H1 (cell line): ENCODE results near the gene TRAM1L1. TPM values are rescaled to one million over a fixed set of nuclear protein-coding genes. Genes with fewer than 3 reads are reported as not detected.

Experiments used
- CTCF ChIA-PET: fragments of 300-600 bp; sonication (Branson Sonifier 250); formaldehyde crosslinking; loops from one replicate; lab custom pipeline; 2021; ENCODE audit not compliant: partially characterized antibody; lab: Charles Lee
- POLR2A ChIA-PET: fragments of 300-600 bp; sonication (Branson Sonifier 250); formaldehyde crosslinking; loops from one replicate; lab custom pipeline; 2021; ENCODE audit warnings: inconsistent platforms; ENCODE audit not compliant: partially characterized antibody; lab: Charles Lee
- DNase-seq, 2 experiments: peaks; one replicate each; pipeline versions ENCODE4 v3.0.0 to v3.0.0-alpha.2; 2010 to 2022; ENCODE audit warnings: low spot score in 2 of 2, low read depth in 1 of 2, mixed read lengths in 1 of 2
- FAIRE-seq: peaks from 2 replicates; lab custom pipeline; 2011; peaks lifted over from hg19 to GRCh38; lab: Jason Lieb, UNC
- H2AFZ ChIP-seq: 2 replicates; pipeline ENCODE4 v1.8.1; 2012; ENCODE audit warnings: low read length, inconsistent platforms
- H2AK5ac ChIP-seq: 2 replicates; pipeline ENCODE4 v1.6.1; 2013; ENCODE audit warnings: low read depth, low read length
- H2BK120ac ChIP-seq: replicated peaks from 2 replicates; pipeline ENCODE3; 2013; ENCODE audit warnings: low read depth, low read length, inconsistent platforms
- H2BK12ac ChIP-seq: 2 replicates; pipeline ENCODE4 v1.6.1; 2013; ENCODE audit warnings: low read depth, low read length
- H2BK15ac ChIP-seq: 2 replicates; pipeline ENCODE4 v1.6.1; 2013; ENCODE audit warnings: low read length
- H2BK20ac ChIP-seq: 2 replicates; pipeline ENCODE4 v1.6.1; 2013; ENCODE audit warnings: low read length
- H2BK5ac ChIP-seq: 2 replicates; pipeline ENCODE4 v1.6.1; 2013; ENCODE audit warnings: low read depth, low read length
- H3K14ac ChIP-seq: 2 replicates; pipeline ENCODE4 v1.6.1; 2013; ENCODE audit warnings: inconsistent platforms; ENCODE audit not compliant: insufficient read length
- H3K18ac ChIP-seq: 2 replicates; pipeline ENCODE4 v1.6.1; 2013; ENCODE audit warnings: low read length; ENCODE audit errors: extremely low read depth
- H3K23ac ChIP-seq: 2 replicates; pipeline ENCODE4 v1.6.1; 2013; ENCODE audit warnings: inconsistent platforms; ENCODE audit not compliant: insufficient read length
- H3K23me2 ChIP-seq: 2 replicates; pipeline ENCODE4 v1.6.1; 2013; ENCODE audit warnings: low read depth, low read length
- H3K27ac ChIP-seq: 2 replicates; pipeline ENCODE4 v1.6.1; 2011; ENCODE audit warnings: low read depth, low read length, inconsistent platforms
- H3K27me3 ChIP-seq, 4 experiments: replicated peaks in 1 of 4; 1 replicate in 1 of 4; 2 replicates in 3 of 4; pipeline versions ENCODE4 v1.6.1 to v1.8.1; 2011 to 2013; ENCODE audit warnings: low read length in 3 of 4, mild to moderate bottlenecking in 3 of 4, inconsistent platforms in 2 of 4, mixed read lengths in 2 of 4, moderate library complexity in 1 of 4; ENCODE audit not compliant: control insufficient read depth in 3 of 4, insufficient read depth in 3 of 4; ENCODE audit errors: extremely low read depth in 1 of 4
- H3K36me3 ChIP-seq, 4 experiments: 2 replicates each; pipeline versions ENCODE4 v1.6.1 to v1.8.1; 2011 to 2013; ENCODE audit warnings: mild to moderate bottlenecking in 4 of 4, low read length in 3 of 4, moderate library complexity in 2 of 4, control low read depth in 1 of 4, inconsistent platforms in 1 of 4; ENCODE audit not compliant: insufficient read depth in 4 of 4, control insufficient read depth in 2 of 4
- H3K4ac ChIP-seq: replicated peaks from 2 replicates; pipeline ENCODE3; 2013; ENCODE audit warnings: low read length, low read depth, mixed read lengths, inconsistent platforms; ENCODE audit not compliant: insufficient read length
- H3K4me1 ChIP-seq, 4 experiments: replicated peaks in 1 of 4; 1 replicate in 1 of 4; 2 replicates in 3 of 4; pipeline versions ENCODE4 v1.6.1 to v1.8.1; 2011 to 2013; ENCODE audit warnings: low read length in 3 of 4, inconsistent platforms in 2 of 4, mixed read lengths in 1 of 4; ENCODE audit not compliant: insufficient read depth in 4 of 4, control insufficient read depth in 3 of 4
- H3K4me2 ChIP-seq, 2 experiments: 2 replicates each; pipeline versions ENCODE4 v1.6.1 to v1.8.1; 2011 to 2013; ENCODE audit warnings: low read depth in 2 of 2, low read length in 2 of 2, control low read depth in 1 of 2, inconsistent platforms in 1 of 2, mild to moderate bottlenecking in 1 of 2; ENCODE audit not compliant: insufficient read depth in 1 of 2
- H3K4me3 ChIP-seq, 4 experiments: fragments of 200-600, 300-600 bp in 1 of 4; sonication (generic), shearing (Covaris generic), sonication (Bioruptor Twin) in 1 of 4; 2 replicates each; pipeline versions ENCODE4 v1.5.1 to v1.8.1; 2011 to 2016; ENCODE audit warnings: low read length in 4 of 4, low read depth in 3 of 4, control low read depth in 2 of 4, inconsistent platforms in 2 of 4, mild to moderate bottlenecking in 2 of 4, mixed read lengths in 1 of 4, moderate library complexity in 1 of 4; ENCODE audit not compliant: insufficient read depth in 2 of 4; ENCODE audit errors: extremely low read depth in 1 of 4
- H3K56ac ChIP-seq: replicated peaks from 2 replicates; pipeline ENCODE3; 2013; ENCODE audit warnings: low read depth, mild to moderate bottlenecking, mixed read lengths, low read length, inconsistent platforms; ENCODE audit not compliant: insufficient read length
- H3K79me1 ChIP-seq: 2 replicates; pipeline ENCODE4 v1.6.1; 2013; ENCODE audit warnings: low read depth, low read length, control low read depth
- H3K79me2 ChIP-seq, 2 experiments: 2 replicates each; pipeline versions ENCODE4 v1.6.1 to v1.8.1; 2012 to 2013; ENCODE audit warnings: low read length in 2 of 2, mild to moderate bottlenecking in 2 of 2, inconsistent platforms in 1 of 2; ENCODE audit not compliant: insufficient read depth in 2 of 2, control insufficient read depth in 1 of 2
- H3K9ac ChIP-seq, 4 experiments: replicated peaks in 1 of 4; 1 replicate in 1 of 4; 2 replicates in 3 of 4; pipeline versions ENCODE4 v1.6.1 to v1.8.1; 2011 to 2013; ENCODE audit warnings: low read depth in 3 of 4, low read length in 3 of 4, control low read depth in 2 of 4, mild to moderate bottlenecking in 2 of 4, moderate library complexity in 2 of 4, inconsistent platforms in 1 of 4; ENCODE audit errors: extremely low read depth in 1 of 4
- H3K9me3 ChIP-seq, 2 experiments: 2 replicates each; pipeline versions ENCODE4 v1.6.1 to v1.8.1; 2012 to 2013; ENCODE audit warnings: mild to moderate bottlenecking in 2 of 2, moderate library complexity in 2 of 2, control low read depth in 1 of 2, inconsistent platforms in 1 of 2, low read depth in 1 of 2, low read length in 1 of 2, mixed read lengths in 1 of 2; ENCODE audit not compliant: insufficient read depth in 2 of 2
- H4K20me1 ChIP-seq, 2 experiments: replicated peaks in 1 of 2; 2 replicates each; pipeline versions ENCODE3 to v1.8.1; 2011 to 2013; ENCODE audit warnings: inconsistent platforms in 2 of 2, low read length in 2 of 2, mild to moderate bottlenecking in 1 of 2; ENCODE audit not compliant: insufficient read depth in 2 of 2, control insufficient read depth in 1 of 2
- H4K5ac ChIP-seq: 2 replicates; pipeline ENCODE4 v1.6.1; 2013; ENCODE audit warnings: low read length, low read depth, mixed read lengths, inconsistent platforms; ENCODE audit not compliant: insufficient read length
- H4K8ac ChIP-seq: 2 replicates; pipeline ENCODE4 v1.8.0; 2013; ENCODE audit warnings: mild to moderate bottlenecking, moderate library complexity, low read length, inconsistent platforms; ENCODE audit not compliant: insufficient read depth; ENCODE audit errors: extremely low read depth
- H4K91ac ChIP-seq: replicated peaks from 2 replicates; pipeline ENCODE3; 2013; ENCODE audit warnings: low read length, mixed read lengths, inconsistent platforms; ENCODE audit not compliant: insufficient read length
- BACH1 ChIP-seq: IDR thresholded peaks from 2 replicates; pipeline ENCODE4 v1.6.1; 2012; ENCODE audit warnings: low read length, improper control_type of control experiment
- CBX8 ChIP-seq: fragments of 300-800, 300-1000 bp; sonication (generic); IDR thresholded peaks from 2 replicates; pipeline ENCODE4 v1.7.1; 2016; ENCODE audit warnings: low read depth, low read length, borderline replicate concordance
- CREB1 ChIP-seq: IDR thresholded peaks from 2 replicates; pipeline ENCODE4 v1.6.1; 2012; ENCODE audit warnings: inconsistent platforms
- EP300 ChIP-seq, 2 experiments: IDR thresholded peaks; 1 replicate in 1 of 2; 2 replicates in 1 of 2; pipeline ENCODE4 v1.6.1; 2011 to 2012; ENCODE audit warnings: low read depth in 2 of 2, low read length in 2 of 2, mild to moderate bottlenecking in 2 of 2, borderline replicate concordance in 1 of 2, inconsistent platforms in 1 of 2, moderate library complexity in 1 of 2
- GABPA ChIP-seq: IDR thresholded peaks from 2 replicates; pipeline ENCODE4 v1.6.1; 2011; ENCODE audit warnings: mild to moderate bottlenecking, low read length, moderate library complexity, borderline replicate concordance; ENCODE audit not compliant: insufficient read depth
- HDAC6 ChIP-seq: IDR thresholded peaks from one replicate; pipeline ENCODE4 v1.7.1; 2012; ENCODE audit warnings: low read depth, mild to moderate bottlenecking, inconsistent platforms, low read length, moderate library complexity
- KDM5A ChIP-seq: fragments of 200-600 bp; IDR thresholded peaks from 2 replicates; pipeline ENCODE4 v1.7.1; 2012; ENCODE audit warnings: mild to moderate bottlenecking, low read length, inconsistent platforms, mixed read lengths
- POLR2A ChIP-seq, 2 experiments: IDR thresholded peaks; 1 replicate in 1 of 2; 2 replicates in 1 of 2; pipeline ENCODE4 v1.6.1; 2011; ENCODE audit warnings: low read depth in 2 of 2, low read length in 2 of 2, mild to moderate bottlenecking in 2 of 2; ENCODE audit errors: control extremely low read depth in 1 of 2
- SIRT6 ChIP-seq: IDR thresholded peaks from one replicate; pipeline ENCODE4 v1.7.1; 2012; ENCODE audit warnings: low read length, inconsistent platforms
- SP2 ChIP-seq: IDR thresholded peaks from 2 replicates; pipeline ENCODE4 v1.6.1; 2012; ENCODE audit warnings: mild to moderate bottlenecking, low read length, inconsistent platforms
- SP4 ChIP-seq: IDR thresholded peaks from 2 replicates; pipeline ENCODE4 v1.6.1; 2012; ENCODE audit warnings: low read length, inconsistent platforms
- TAF1 ChIP-seq: IDR thresholded peaks from 2 replicates; pipeline ENCODE4 v1.6.1; 2011; ENCODE audit warnings: mild to moderate bottlenecking, low read depth, low read length
- WGBS, 2 experiments: shearing (Covaris generic) in 1 of 2; methylation state at CpG; one replicate each; pipeline versions ENCODE4 v1.1.6 to v1.1.7; 2013 to 2015; ENCODE audit warnings: low lambda C conversion rate in 2 of 2, mixed read lengths in 2 of 2, inconsistent platforms in 1 of 2, low coverage in 1 of 2, missing lambda C conversion rate in 1 of 2; ENCODE audit not compliant: insufficient replicate concordance in 2 of 2, insufficient coverage in 1 of 2, insufficient read length in 1 of 2; ENCODE audit errors: extremely low coverage in 1 of 2, missing lambda C conversion rate in 1 of 2; 5-methylcytosine and 5-hydroxymethylcytosine counted together
- polyA plus RNA-seq, 7 experiments: library from polyadenylated mRNA; depleted of rRNA in 3 of 7; stranded (reverse) in 5 of 7; unstranded in 2 of 7; fragments of >200 nt in 5 of 7; fragments of 200-250 nt in 2 of 7; gene quantifications; 1 replicate in 5 of 7; 2 replicates in 1 of 7; 4 replicates in 1 of 7; pipeline versions ENCODE4 v1.2.1 to v1.2.3, GENCODE V29; 2011 to 2013; ENCODE audit warnings: missing spikeins in 2 of 7, mixed read lengths in 2 of 7
- total RNA-seq: library from RNA; stranded (reverse); fragmentation: NEBNext Ultra II Directional; extraction: Animal tissue kit (Norgen Biotek cat#: 25700); gene quantifications from 2 replicates; pipeline ENCODE4 v1.2.1, GENCODE V29; 2021
- TF ChIP-seq, protein P1 (sequence below), 3 experiments: IDR thresholded peaks; 1 replicate in 2 of 3; 2 replicates in 1 of 3; pipeline versions ENCODE4 v1.5.1 to v1.6.1; 2011; ENCODE audit warnings: low read length in 3 of 3, mild to moderate bottlenecking in 3 of 3, inconsistent platforms in 2 of 3, low read depth in 1 of 3, moderate library complexity in 1 of 3; ENCODE audit not compliant: insufficient read depth in 1 of 3; ENCODE audit errors: control extremely low read depth in 1 of 3

The TRAM1L1 gene
- total and polyA plus RNA-seq, 2 of the 8 experiments (the other 6 are each of a cell fraction or from before 2014, with no cell fraction given): 0.94 to 1.5 TPM

DNA sequence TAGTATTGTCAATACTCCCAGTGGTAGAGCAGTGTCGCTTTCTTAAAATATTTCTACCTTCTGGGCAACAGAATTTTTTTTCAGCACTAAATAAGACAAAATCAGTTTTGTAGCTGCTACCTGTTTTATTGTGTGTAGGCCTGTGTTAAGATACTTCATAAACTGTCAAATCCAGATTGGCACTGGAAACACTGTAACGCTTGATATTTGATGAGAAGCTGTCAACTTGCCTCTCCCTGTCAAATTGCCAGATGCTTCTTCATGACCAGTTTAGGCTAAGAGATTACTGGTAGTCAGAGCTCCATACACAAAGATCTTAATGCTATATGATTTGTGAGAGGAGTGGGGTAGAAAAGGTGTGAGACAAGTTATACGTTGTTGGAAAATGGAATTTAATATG is 17.3 kb downstream of the TRAM1L1 start:
- no peak overlapping the region for H4K91ac ChIP-seq
- H2BK5ac ChIP-seq: no peak overlapping the region
- ChIA-PET CTCF (interaction anchor here (1.1 kb wide), 1 partner anchor 9 kb away, joined by 3 read pairs; no protein-coding TSS in a partner anchor), POLR2A (no interaction called here)
- no peak overlapping the region for H3K23ac ChIP-seq
- no peak overlapping the region for H3K56ac ChIP-seq
- H3K27me3 ChIP-seq: no peaks in the 10 kb centered on the region
- no peak overlapping the region for H3K4me2 ChIP-seq
- H3K4me3 ChIP-seq: no peak overlapping the region
- DNase-seq: no peak
- no peaks in the 10 kb centered on the region for H3K4me1 ChIP-seq
- 99 to 100% methylated on average over 1 to 3 of the region's 3 CpGs for WGBS, 2 experiments
- no peak overlapping the region for H2AK5ac ChIP-seq
- H2BK15ac ChIP-seq: no peak overlapping the region
- no peaks in the 10 kb centered on the region for H3K9me3 ChIP-seq
- H3K36me3 ChIP-seq: no peaks in the 10 kb centered on the region
- no peak overlapping the region for H2BK20ac ChIP-seq
- H3K23me2 ChIP-seq: no peaks in the 10 kb centered on the region
- no peak overlapping the region for H3K9ac ChIP-seq
- no peaks in the 10 kb centered on the region for H4K20me1 ChIP-seq
- H4K8ac ChIP-seq: no peak overlapping the region
- H3K4ac ChIP-seq: no peak overlapping the region
- H3K27ac ChIP-seq: no peak overlapping the region
- H3K79me1 ChIP-seq: no peaks in the 10 kb centered on the region
- no peaks in the 10 kb centered on the region for H3K79me2 ChIP-seq
- no peak overlapping the region for H3K14ac ChIP-seq
- FAIRE-seq: no peak
- no peak overlapping the region for H4K5ac ChIP-seq
- TF ChIP-seq BACH1 (no peak), SIRT6 (no peak), HDAC6 (no peak), KDM5A (no peak), CREB1 (no peak), SP2 (no peak), SP4 (no peak), TAF1 (no peak), POLR2A (IDR thresholded peaks at IDR 0.05; ENCODE audit: control extremely low read depth in 1 of 2, low read depth in 2 of 2, low read length in 2 of 2) (no peak), EP300 (IDR thresholded peaks at IDR 0.05; ENCODE audit: borderline replicate concordance in 1 of 2, low read depth in 2 of 2, low read length in 2 of 2) (no peak), GABPA (no peak), CBX8 (no peak)
- TF ChIP-seq, protein P1, sequence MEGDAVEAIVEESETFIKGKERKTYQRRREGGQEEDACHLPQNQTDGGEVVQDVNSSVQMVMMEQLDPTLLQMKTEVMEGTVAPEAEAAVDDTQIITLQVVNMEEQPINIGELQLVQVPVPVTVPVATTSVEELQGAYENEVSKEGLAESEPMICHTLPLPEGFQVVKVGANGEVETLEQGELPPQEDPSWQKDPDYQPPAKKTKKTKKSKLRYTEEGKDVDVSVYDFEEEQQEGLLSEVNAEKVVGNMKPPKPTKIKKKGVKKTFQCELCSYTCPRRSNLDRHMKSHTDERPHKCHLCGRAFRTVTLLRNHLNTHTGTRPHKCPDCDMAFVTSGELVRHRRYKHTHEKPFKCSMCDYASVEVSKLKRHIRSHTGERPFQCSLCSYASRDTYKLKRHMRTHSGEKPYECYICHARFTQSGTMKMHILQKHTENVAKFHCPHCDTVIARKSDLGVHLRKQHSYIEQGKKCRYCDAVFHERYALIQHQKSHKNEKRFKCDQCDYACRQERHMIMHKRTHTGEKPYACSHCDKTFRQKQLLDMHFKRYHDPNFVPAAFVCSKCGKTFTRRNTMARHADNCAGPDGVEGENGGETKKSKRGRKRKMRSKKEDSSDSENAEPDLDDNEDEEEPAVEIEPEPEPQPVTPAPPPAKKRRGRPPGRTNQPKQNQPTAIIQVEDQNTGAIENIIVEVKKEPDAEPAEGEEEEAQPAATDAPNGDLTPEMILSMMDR (IDR thresholded peaks at IDR 0.05; ENCODE audit: control extremely low read depth in 1 of 3, insufficient read depth in 1 of 3, low read depth in 1 of 3, low read length in 3 of 3): no peak
- no peak overlapping the region for H3K18ac ChIP-seq
- H2BK120ac ChIP-seq: no peak overlapping the region
- H2AFZ ChIP-seq: no peak overlapping the region
- no peak overlapping the region for H2BK12ac ChIP-seq
